ENCODE results near the gene TRIP12.
A peak's percentile ranks its signal among the peaks of the same experiment; 100 is the strongest.
"Not testable (repeated sequence)": the region's sequence is repeated elsewhere in the genome, so short reads cannot be mapped to it uniquely, and the experiment has no call there.

TRIP12 gene

DNA sequence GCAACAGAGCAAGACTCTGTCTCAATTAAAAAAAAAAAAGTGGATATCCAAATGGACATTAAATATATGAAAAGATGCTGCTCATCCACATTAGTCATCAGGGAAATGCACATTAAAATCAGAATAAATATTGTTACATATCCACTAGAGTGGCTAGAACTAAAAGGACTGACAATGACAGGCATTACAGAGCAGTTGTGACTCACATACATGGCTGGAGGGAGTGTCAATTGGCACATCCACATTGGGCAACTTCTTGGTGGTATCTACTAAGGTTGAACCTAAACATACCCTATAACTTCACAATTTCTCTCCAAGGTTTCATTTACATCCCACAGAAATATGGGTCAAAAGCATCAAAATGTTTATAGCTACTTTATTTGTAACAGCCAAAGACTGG lies 193.4 kb downstream of the TRIP12 start:
- no peak for ATAC-seq
- no peak for TF ChIP-seq TCF4 (CRISPR knock-in tag; IDR thresholded peaks at IDR 0.05; ENCODE audit: borderline replicate concordance)

DNA sequence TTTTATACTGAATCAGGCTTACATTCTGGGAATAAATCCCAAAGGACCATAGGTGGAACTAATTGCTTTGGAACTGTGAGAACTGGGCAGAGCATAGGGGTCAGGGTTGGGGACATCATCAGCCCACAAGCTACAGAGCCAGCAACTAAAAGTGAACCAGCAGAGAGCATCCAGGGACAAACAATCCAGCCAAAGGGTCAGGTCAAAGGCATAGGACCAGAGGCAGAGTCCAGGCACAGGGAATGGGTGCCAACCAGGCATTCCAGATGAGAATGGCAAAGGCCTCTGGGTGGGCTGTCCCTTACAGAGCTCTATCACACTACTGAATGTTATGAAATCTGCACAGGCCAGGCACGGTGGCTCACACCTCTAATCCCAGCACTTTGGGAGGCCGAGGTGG lies 195.2 kb downstream of the TRIP12 start:
- TF ChIP-seq ZNF8 (CRISPR knock-in tag; IDR thresholded peaks at IDR 0.05) (no peak), ZFP30 (CRISPR knock-in tag; IDR thresholded peaks at IDR 0.05) (no peak), ESRRG (CRISPR knock-in tag; IDR thresholded peaks at IDR 0.05) (no peak), ARNTL (CRISPR knock-in tag; IDR thresholded peaks at IDR 0.05; ENCODE audit: borderline replicate concordance, low read depth) (no peak), GLIS3 (CRISPR knock-in tag; IDR thresholded peaks at IDR 0.05) (no peak), ZNF70 (CRISPR knock-in tag; IDR thresholded peaks at IDR 0.05) (no peak), OSR1 (CRISPR knock-in tag; IDR thresholded peaks at IDR 0.05) (no peak), TOX (CRISPR knock-in tag; IDR thresholded peaks at IDR 0.05; ENCODE audit: borderline replicate concordance) (no peak), BACH2 (CRISPR knock-in tag; IDR thresholded peaks at IDR 0.05; ENCODE audit: borderline replicate concordance) (no peak), ZNF565 (CRISPR knock-in tag; conservative IDR thresholded peaks at IDR 0.05; ENCODE audit: low read depth) (no peak), SNAI2 (CRISPR knock-in tag; IDR thresholded peaks at IDR 0.05) (no peak), ISL1 (CRISPR knock-in tag; IDR thresholded peaks at IDR 0.05) (no peak), CSDC2 (CRISPR knock-in tag; IDR thresholded peaks at IDR 0.05) (no peak), RARB (CRISPR knock-in tag; IDR thresholded peaks at IDR 0.05) (no peak)
- TF ChIP-seq, protein P1, sequence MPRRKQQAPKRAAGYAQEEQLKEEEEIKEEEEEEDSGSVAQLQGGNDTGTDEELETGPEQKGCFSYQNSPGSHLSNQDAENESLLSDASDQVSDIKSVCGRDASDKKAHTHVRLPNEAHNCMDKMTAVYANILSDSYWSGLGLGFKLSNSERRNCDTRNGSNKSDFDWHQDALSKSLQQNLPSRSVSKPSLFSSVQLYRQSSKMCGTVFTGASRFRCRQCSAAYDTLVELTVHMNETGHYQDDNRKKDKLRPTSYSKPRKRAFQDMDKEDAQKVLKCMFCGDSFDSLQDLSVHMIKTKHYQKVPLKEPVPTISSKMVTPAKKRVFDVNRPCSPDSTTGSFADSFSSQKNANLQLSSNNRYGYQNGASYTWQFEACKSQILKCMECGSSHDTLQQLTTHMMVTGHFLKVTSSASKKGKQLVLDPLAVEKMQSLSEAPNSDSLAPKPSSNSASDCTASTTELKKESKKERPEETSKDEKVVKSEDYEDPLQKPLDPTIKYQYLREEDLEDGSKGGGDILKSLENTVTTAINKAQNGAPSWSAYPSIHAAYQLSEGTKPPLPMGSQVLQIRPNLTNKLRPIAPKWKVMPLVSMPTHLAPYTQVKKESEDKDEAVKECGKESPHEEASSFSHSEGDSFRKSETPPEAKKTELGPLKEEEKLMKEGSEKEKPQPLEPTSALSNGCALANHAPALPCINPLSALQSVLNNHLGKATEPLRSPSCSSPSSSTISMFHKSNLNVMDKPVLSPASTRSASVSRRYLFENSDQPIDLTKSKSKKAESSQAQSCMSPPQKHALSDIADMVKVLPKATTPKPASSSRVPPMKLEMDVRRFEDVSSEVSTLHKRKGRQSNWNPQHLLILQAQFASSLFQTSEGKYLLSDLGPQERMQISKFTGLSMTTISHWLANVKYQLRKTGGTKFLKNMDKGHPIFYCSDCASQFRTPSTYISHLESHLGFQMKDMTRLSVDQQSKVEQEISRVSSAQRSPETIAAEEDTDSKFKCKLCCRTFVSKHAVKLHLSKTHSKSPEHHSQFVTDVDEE (CRISPR knock-in tag; IDR thresholded peaks at IDR 0.05) = no peak
- TF ChIP-seq, protein P2, sequence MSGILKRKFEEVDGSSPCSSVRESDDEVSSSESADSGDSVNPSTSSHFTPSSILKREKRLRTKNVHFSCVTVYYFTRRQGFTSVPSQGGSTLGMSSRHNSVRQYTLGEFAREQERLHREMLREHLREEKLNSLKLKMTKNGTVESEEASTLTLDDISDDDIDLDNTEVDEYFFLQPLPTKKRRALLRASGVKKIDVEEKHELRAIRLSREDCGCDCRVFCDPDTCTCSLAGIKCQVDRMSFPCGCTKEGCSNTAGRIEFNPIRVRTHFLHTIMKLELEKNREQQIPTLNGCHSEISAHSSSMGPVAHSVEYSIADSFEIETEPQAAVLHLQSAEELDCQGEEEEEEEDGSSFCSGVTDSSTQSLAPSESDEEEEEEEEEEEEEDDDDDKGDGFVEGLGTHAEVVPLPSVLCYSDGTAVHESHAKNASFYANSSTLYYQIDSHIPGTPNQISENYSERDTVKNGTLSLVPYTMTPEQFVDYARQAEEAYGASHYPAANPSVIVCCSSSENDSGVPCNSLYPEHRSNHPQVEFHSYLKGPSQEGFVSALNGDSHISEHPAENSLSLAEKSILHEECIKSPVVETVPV (CRISPR knock-in tag; IDR thresholded peaks at IDR 0.05) = no peak
- TF ChIP-seq, protein P3, sequence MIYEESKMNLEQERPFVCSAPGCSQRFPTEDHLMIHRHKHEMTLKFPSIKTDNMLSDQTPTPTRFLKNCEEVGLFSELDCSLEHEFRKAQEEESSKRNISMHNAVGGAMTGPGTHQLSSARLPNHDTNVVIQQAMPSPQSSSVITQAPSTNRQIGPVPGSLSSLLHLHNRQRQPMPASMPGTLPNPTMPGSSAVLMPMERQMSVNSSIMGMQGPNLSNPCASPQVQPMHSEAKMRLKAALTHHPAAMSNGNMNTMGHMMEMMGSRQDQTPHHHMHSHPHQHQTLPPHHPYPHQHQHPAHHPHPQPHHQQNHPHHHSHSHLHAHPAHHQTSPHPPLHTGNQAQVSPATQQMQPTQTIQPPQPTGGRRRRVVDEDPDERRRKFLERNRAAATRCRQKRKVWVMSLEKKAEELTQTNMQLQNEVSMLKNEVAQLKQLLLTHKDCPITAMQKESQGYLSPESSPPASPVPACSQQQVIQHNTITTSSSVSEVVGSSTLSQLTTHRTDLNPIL (CRISPR knock-in tag; IDR thresholded peaks at IDR 0.05; ENCODE audit: low read depth) = no peak
- TF ChIP-seq, protein P4, sequence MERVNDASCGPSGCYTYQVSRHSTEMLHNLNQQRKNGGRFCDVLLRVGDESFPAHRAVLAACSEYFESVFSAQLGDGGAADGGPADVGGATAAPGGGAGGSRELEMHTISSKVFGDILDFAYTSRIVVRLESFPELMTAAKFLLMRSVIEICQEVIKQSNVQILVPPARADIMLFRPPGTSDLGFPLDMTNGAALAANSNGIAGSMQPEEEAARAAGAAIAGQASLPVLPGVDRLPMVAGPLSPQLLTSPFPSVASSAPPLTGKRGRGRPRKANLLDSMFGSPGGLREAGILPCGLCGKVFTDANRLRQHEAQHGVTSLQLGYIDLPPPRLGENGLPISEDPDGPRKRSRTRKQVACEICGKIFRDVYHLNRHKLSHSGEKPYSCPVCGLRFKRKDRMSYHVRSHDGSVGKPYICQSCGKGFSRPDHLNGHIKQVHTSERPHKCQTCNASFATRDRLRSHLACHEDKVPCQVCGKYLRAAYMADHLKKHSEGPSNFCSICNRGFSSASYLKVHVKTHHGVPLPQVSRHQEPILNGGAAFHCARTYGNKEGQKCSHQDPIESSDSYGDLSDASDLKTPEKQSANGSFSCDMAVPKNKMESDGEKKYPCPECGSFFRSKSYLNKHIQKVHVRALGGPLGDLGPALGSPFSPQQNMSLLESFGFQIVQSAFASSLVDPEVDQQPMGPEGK (CRISPR knock-in tag; IDR thresholded peaks at IDR 0.05; ENCODE audit: borderline replicate concordance) = no peak
- ATAC-seq = no peak

DNA sequence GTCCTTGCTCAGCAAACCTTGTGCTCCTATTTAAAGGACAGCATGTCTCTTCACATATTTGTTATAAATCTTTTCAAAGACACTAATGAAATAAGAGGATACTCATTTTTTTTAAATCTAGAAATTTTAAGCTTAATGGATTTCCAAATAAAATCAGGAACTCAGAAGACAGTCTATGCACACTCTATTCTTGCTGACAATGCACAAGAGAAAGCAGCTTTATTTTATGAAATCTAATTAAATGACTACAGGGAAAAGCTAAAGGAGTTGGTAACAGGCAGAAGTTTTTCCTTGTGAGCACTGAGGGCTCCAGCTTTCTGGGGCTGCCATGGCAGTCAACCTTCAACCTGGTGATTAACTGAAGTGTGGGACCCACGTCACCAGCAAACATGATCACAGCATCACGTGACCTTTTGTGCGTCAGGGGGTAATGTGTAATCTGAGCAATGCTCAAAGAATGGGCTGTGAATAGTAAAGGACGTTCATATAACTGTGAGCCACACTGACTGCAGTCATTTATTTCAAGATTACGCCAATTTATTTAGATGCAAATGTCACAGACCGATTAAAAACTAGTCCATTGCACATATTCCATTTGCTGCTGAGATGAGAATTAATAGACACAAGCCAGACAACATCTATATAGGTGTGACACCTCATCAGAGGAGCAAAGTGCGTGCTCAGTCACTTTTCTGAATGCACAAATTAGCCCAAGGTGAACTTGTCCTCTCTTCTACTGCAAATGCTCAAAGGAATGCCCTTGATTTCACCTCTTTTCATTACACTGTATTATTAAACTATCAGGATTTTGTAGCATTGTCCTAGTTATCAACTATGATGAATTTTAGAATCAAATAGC lies 195.9 kb downstream of the TRIP12 start:
- TF ChIP-seq RARB (CRISPR knock-in tag; IDR thresholded peaks at IDR 0.05) (no peak), ZNF565 (CRISPR knock-in tag; conservative IDR thresholded peaks at IDR 0.05; ENCODE audit: low read depth) (no peak), TCF4 (CRISPR knock-in tag; IDR thresholded peaks at IDR 0.05; ENCODE audit: borderline replicate concordance) (no peak), BACH2 (CRISPR knock-in tag; IDR thresholded peaks at IDR 0.05; ENCODE audit: borderline replicate concordance) (no peak), ZFP3 (CRISPR knock-in tag; IDR thresholded peaks at IDR 0.05) (no peak), ZFP30 (CRISPR knock-in tag; IDR thresholded peaks at IDR 0.05) (no peak), ISL1 (CRISPR knock-in tag; IDR thresholded peaks at IDR 0.05) (no peak), CSDC2 (CRISPR knock-in tag; IDR thresholded peaks at IDR 0.05) (no peak), ARNTL (CRISPR knock-in tag; IDR thresholded peaks at IDR 0.05; ENCODE audit: borderline replicate concordance, low read depth) (no peak)
- ATAC-seq = peak; percentile 54; the same call in 2 of the 3 replicates

DNA sequence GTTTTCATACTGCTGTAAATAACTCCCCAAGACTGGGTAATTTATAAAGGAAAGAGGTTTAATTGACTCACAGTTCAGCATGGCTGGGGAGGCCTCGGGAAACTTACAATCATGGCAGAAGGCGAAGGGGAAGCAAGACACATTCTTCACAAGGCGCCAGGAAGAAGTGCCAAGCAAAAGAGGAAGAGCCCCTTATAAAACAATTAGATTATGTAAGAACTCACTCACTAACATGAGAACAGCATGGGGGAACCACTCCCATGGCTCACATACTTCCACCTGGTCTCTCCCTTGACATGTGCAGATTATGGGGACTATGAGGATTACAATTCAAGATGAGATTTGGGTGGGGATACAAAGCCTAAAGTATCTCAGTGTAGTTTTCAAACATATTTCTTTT lies 198.6 kb downstream of the TRIP12 start:
- ATAC-seq = not testable (repeated sequence)

All from SK-N-SH treated with all-trans-retinoic acid at 6 μM for 48 hours (cell line).